ENCODE measurements around the gene STAG3.
"Not testable (repeated sequence)": the region's sequence is repeated elsewhere in the genome, so short reads cannot be mapped to it uniquely, and the experiment has no call there.

Gene STAG3

GRCh38 chr7:100171840-100172239 is 5.9 kb upstream of the STAG3 start:
- in situ Hi-C loops (cut with MboI; ENCODE audit: low sequenced_read_pairs): no loop called here

DNA sequence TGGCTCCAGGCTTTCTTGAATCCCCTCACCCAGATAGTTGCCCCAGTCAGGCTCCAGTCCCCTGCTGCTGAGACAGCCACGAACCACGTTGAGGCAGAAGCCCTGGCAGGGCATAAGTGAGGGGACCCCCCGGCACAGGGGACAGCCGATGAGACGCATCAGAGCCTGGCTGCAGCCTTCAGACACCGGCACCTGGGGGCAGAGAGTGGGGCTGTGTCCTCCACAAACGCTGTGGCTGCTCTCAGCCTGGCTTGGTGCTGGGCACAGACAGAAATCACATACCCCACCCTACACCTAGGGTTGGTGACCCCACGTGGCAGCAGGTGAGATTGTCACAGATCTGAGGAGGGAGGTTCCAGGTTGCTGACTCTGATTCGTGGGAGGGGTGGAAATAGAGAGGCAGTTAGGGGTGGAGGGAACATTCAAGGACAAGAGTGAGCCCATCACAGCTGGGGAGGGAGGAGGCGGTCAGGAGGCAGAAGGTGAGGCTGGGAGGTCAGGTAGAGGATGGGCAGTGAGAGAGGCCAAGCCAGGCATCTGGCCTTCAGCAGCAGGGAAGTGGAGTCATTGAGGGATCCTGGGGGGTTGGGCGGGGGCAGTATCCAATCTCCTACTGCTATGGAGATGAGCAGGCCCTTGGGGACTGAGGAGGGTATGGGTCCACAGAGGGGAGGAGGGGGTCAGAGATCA is 3.8 kb upstream of the STAG3 start:
- in situ Hi-C loops (cut with MboI; ENCODE audit: low sequenced_read_pairs): no loop called here

DNA sequence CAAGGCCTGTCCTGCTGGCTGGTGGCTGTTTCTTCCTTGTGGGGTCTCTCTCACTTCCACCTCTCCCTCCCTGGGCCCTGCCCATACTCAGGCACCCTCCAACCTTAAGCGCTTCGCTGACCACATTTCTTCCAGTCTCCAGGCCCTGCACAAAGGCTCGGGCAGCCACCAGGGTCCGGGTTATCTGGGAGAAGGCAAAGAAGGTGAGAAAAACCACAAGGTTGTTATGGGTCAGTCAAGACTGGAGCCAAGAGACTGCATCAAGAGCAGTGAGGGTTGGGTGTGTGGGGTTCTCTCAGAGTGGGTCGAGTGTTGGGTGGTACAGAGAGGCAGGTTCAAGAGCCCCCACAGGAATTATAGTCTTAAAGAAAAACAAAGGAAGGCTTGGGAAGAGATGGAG is 3.1 kb upstream of the STAG3 start:
- in situ Hi-C loops (cut with MboI; ENCODE audit: low sequenced_read_pairs): no loop called here

DNA sequence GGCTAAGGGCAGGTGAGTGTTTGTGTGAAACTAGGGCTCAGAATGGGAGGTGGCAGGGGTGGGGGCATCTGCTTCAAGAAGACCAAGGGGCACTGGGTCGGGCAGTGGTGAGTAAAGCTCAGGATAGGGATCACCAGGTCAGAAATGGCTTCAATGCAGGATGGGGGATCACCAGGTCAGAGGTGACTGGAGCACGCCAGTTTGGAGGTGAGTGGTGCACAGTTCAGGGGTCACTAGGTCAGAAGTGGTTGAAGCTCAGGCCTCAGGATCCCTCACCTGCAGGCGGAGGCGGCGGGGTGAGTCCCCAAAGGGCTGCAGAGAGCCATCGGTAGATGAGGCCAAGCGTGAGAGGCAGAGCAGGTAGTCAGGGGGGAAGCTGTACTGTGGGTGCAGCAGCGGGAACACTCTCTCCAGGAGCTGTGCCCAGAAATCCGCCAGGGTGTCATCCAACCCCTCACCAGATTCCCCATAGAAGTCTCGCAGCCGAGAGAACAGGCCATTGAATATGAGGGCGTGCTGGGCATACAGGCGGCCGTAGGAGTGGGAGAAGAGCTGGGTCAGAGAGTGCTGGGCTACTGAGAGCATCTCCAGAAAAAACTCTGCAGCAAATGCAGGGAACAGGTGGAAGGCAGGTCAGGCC is 2.3 kb upstream of the STAG3 start:
- in situ Hi-C loops (cut with MboI; ENCODE audit: low sequenced_read_pairs): no loop called here

- in situ Hi-C loops (cut with MboI; ENCODE audit: low sequenced_read_pairs): no loop called here
These were observed 1.3 kb upstream of the STAG3 start for GRCh38 chr7:100176096-100177044.

- in situ Hi-C loops (cut with MboI; ENCODE audit: low sequenced_read_pairs): not testable (repeated sequence)
These were observed 2.4 kb downstream of the STAG3 start for GRCh38 chr7:100180084-100180483.

DNA sequence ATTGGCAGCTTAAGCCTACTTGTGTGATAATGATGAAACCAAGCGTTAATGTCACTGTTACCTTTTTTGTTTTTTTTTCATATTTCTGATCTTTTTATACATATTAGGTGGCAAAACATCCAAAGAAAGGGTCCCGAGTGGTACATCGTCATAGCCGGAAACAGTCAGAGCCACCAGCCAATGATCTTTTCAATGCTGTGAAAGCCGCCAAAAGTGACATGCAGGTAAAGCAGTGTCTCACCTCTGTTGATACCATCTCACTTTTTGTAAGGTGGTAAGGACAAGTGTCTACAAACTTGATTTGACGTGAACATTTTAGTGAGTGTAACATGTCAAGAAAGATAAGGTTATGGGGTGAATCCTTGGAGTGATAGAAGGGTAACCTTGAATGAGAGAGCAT is 4.9 kb downstream of the STAG3 start:
- in situ Hi-C loops (cut with MboI; ENCODE audit: low sequenced_read_pairs): not testable (repeated sequence)

DNA sequence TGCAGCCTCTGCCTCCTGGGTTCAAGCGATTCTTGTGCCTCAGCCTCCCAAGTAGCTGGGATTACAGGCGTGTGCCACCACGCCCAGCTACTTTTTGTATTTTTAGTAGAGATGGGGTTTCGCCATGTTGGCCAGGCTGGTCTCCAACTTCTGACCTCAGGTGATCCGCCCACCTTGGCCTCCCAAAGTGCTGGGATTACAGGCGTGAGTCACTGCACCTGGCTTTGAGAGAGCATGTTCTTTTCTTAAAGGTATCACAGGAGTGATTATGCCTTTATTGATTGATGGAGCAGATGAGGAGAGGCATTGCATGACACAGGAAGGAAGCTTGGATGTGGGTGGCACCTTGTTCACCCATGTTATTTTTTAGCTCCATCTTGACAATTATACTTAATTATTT is 5.4 kb downstream of the STAG3 start:
- in situ Hi-C loops (cut with MboI; ENCODE audit: low sequenced_read_pairs): not testable (repeated sequence)

- in situ Hi-C loops (cut with MboI; ENCODE audit: low sequenced_read_pairs): no loop called here
These were observed 8.0 kb downstream of the STAG3 start for GRCh38 chr7:100185726-100186125.

- in situ Hi-C loops (cut with MboI; ENCODE audit: low sequenced_read_pairs): no loop called here
These were observed 11.3 kb downstream of the STAG3 start for GRCh38 chr7:100189061-100189460.

DNA sequence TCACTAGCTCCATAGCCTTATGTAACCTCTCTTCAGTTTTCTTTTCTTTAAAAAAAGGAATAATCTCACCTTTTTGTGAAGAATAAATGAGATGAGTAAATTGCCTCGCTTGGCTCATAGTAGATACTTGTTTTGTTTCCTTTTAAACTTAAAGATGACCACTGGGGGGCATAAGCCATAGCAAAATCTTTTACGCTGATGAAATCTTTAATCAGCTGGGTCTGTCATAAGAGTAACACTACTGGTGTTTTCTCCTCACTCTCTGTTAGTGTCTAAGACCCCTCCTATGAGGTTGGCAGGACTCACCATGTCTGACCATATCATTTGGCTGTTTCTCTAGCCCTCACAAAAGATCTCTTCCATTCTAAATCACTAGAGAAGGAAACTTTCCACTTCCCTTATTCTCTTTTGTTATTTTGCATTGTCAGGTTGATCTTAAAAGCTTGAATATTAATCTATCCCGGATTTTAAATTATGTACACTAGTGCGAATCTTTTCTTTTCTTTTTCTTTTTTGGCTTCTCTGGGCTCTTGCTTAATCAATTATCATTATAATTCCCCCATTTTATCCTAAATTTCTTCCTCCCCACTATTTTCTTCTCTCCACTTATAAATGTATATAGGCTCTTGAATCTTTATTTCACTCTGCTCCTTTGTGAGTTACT is 12.5 kb downstream of the STAG3 start:
- in situ Hi-C loops (cut with MboI; ENCODE audit: low sequenced_read_pairs): no loop called here

GRCh38 chr7:100191775-100192174 is 14.1 kb downstream of the STAG3 start:
- in situ Hi-C loops (cut with MboI; ENCODE audit: low sequenced_read_pairs): no loop called here

DNA sequence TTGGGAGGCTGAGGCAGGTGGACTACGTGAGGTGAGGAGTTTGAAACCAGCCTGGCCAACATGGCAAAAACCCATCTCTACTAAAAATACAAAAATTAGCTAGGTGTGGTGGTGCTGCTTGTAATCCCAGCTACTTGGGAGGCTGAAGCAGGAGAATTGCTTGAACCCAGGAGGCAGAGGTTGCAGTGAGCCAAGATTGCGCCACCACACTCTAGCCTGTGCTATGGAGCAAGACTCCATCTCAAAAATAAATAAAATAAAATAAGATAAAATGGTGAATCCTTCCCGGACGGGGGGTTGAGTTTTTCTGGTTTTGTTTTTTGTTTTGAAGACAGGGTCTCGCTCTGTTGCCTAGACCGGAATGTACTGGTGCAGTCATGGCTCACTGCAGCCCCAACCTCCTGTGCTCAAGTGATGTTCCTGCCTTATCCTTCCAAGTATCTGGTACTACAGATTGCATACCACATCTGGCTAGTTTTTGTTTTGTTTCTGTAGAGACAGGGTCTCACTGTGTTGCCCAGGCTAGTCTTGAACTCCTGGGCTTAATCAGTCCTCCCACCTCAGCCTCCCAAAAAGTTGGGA is 14.7 kb downstream of the STAG3 start:
- in situ Hi-C loops (cut with MboI; ENCODE audit: low sequenced_read_pairs): not testable (repeated sequence)

GRCh38 chr7:100192969-100193368 is 15.3 kb downstream of the STAG3 start:
- in situ Hi-C loops (cut with MboI; ENCODE audit: low sequenced_read_pairs): no loop called here

DNA sequence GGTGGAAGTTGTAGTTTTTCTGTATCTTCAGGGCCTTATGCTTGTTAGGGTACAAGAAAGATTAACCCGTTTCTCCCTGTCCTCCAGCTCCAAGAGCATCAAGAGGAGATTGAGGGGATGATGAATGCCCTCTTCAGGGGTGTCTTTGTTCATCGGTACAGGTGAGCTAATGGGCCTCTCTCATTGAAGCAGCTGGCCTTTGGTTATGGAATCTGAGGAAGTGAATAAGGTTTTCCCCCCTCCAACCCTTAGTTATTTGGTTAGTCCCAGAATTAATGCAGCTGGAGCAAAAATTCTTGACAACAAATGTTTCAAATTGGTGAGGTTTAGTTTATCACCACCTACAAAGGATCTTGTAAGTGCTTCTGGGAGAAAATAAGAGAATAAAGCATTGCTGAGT is 17.5 kb downstream of the STAG3 start:
- in situ Hi-C loops (cut with MboI; ENCODE audit: low sequenced_read_pairs): no loop called here

DNA sequence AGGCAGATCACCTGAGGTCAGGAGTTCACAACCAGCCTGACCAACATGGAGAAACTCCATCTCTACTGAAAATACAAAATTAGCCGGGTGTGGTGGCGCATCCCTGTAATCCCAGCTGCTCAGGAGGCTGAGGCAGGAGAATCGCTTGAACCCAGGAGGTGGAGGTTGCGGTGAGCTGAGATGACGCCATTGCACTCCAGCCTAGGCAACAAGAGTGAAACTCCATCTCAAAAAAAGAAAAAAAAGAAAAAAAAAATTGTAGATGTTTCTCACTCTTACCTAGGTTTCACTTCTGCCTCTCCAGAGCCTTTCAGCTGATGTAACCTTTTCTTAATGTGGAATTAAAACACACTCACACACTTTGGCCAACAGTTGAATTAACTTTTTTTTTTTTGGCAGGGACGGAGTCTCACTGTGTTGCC is 18.2 kb downstream of the STAG3 start:
- in situ Hi-C loops (cut with MboI; ENCODE audit: low sequenced_read_pairs): not testable (repeated sequence)

GRCh38 chr7:100198266-100198665 is 20.5 kb downstream of the STAG3 start:
- in situ Hi-C loops (cut with MboI; ENCODE audit: low sequenced_read_pairs): no loop called here

GRCh38 chr7:100200693-100201092 is 23.0 kb downstream of the STAG3 start:
- in situ Hi-C loops (cut with MboI; ENCODE audit: low sequenced_read_pairs): loop anchor here (5.0 to 25.0 kb wide), 2 partner anchors 63 to 213 kb away; partner anchors contain the start of gene AZGP1

DNA sequence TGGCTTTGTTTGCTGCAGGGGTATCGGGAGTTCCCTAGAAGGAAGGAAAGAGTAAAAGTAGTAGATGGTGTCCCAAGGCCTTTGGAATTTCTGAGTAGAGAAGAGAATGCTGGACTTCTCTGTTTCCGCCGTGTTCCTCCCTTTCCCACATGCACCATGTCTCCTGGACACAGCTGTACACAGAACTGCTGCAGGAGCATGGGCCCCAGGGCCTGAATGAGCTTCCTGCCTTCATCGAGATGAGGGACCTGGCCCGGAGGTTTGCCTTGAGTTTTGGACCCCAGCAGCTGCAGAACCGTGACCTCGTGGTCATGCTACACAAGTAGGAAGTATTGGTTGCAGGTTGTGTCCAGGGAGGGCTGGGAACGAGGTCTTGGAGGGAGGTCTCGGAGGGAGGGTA is 26.7 kb downstream of the STAG3 start:
- in situ Hi-C loops (cut with MboI; ENCODE audit: low sequenced_read_pairs): loop anchor here (5.0 to 25.0 kb wide), 2 partner anchors 67 to 217 kb away; partner anchors contain the start of gene AZGP1

DNA sequence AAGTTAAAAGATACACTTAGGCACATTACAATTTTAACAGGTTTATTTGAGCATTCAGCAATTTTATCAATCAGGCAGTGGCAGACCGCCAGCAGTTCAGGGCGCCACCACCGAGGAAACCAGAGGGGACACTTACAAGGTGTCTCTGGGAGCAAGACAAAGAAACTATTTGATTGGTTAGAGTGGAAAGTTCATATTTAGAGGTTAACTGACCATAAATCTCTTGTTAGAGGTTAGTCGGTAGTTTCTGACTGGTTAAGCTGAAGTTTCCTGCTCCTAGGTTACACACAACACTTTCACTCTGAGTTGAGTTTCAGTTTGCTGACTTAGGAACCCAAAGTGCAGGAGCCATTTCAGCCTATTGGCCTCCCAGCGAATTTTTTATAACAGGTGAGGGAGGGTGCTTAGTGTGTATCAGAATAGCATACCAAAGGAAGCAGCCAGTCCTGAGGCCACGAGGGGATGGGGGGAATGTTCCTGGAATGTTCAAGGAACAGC is 31.2 kb downstream of the STAG3 start:
- in situ Hi-C loops (cut with MboI; ENCODE audit: low sequenced_read_pairs): loop anchor here (25.0 kb wide), 1 partner anchor 222 kb away; the partner anchor contains the start of gene AZGP1
